Measurements from ENCODE around the gene CABCOCO1.

The CABCOCO1 gene

GRCh38 chr10:61662794-61663259, at the start of gene CABCOCO1:
TSS of gene CABCOCO1 (plus strand) at chr10:61662929. CDS start at chr10:61662973, 44 bp downstream.
- no peak for DNase-seq (ENCODE audit: low read depth in 2 of 2)

GRCh38 chr10:61613665-61614064, 49.1 kb upstream of the CABCOCO1 start:
- no peak for DNase-seq (ENCODE audit: low read depth in 2 of 2)

- no peak for DNase-seq (ENCODE audit: low read depth in 2 of 2)
Observed at GRCh38 chr10:61616611-61617010, 46.1 kb upstream of the CABCOCO1 start.

GRCh38 chr10:61617180-61617579, 45.5 kb upstream of the CABCOCO1 start:
- no peak for DNase-seq (ENCODE audit: low read depth in 2 of 2)

- no peak for DNase-seq (ENCODE audit: low read depth in 2 of 2)
Observed at GRCh38 chr10:61617586-61617985, 45.1 kb upstream of the CABCOCO1 start.

GRCh38 chr10:61618388-61618961, 44.3 kb upstream of the CABCOCO1 start:
- no peak for DNase-seq (ENCODE audit: low read depth in 2 of 2)

- no peak for DNase-seq (ENCODE audit: low read depth in 2 of 2)
Observed at GRCh38 chr10:61620506-61620905, 42.2 kb upstream of the CABCOCO1 start.

- no peak for DNase-seq (ENCODE audit: low read depth in 2 of 2)
Observed at GRCh38 chr10:61621605-61622051, 41.1 kb upstream of the CABCOCO1 start.

GRCh38 chr10:61623161-61623560, 39.6 kb upstream of the CABCOCO1 start:
- no peak for DNase-seq (ENCODE audit: low read depth in 2 of 2)

- DNase-seq (ENCODE audit: low read depth in 2 of 2): no peak
Observed at GRCh38 chr10:61626209-61626608, 36.5 kb upstream of the CABCOCO1 start.

- DNase-seq (ENCODE audit: low read depth in 2 of 2): no peak
Observed at GRCh38 chr10:61627266-61627665, 35.5 kb upstream of the CABCOCO1 start.

- DNase-seq (ENCODE audit: low read depth in 2 of 2): no peak
Observed at GRCh38 chr10:61628151-61628874, 34.4 kb upstream of the CABCOCO1 start.

- DNase-seq (ENCODE audit: low read depth in 2 of 2): no peak
Observed at GRCh38 chr10:61628875-61629513, 33.7 kb upstream of the CABCOCO1 start.

- DNase-seq (ENCODE audit: low read depth in 2 of 2): no peak
Observed at GRCh38 chr10:61629576-61629975, 33.2 kb upstream of the CABCOCO1 start.

- no peak for DNase-seq (ENCODE audit: low read depth in 2 of 2)
Observed at GRCh38 chr10:61632057-61632670, 30.6 kb upstream of the CABCOCO1 start.

GRCh38 chr10:61633665-61634064, 29.1 kb upstream of the CABCOCO1 start:
- no peak for DNase-seq (ENCODE audit: low read depth in 2 of 2)

- DNase-seq (ENCODE audit: low read depth in 2 of 2): no peak
Observed at GRCh38 chr10:61634746-61635145, 28.0 kb upstream of the CABCOCO1 start.

GRCh38 chr10:61635471-61635870, 27.3 kb upstream of the CABCOCO1 start:
- no peak for DNase-seq (ENCODE audit: low read depth in 2 of 2)

GRCh38 chr10:61635932-61636331, 26.8 kb upstream of the CABCOCO1 start:
- no peak for DNase-seq (ENCODE audit: low read depth in 2 of 2)

GRCh38 chr10:61639952-61640351, 22.8 kb upstream of the CABCOCO1 start:
- DNase-seq (ENCODE audit: low read depth in 2 of 2): no peak

- DNase-seq (ENCODE audit: low read depth in 2 of 2): no peak
Observed at GRCh38 chr10:61640856-61641255, 21.9 kb upstream of the CABCOCO1 start.

- DNase-seq (ENCODE audit: low read depth in 2 of 2): no peak
Observed at GRCh38 chr10:61642150-61642571, 20.6 kb upstream of the CABCOCO1 start.
